ENCODE measurements around the gene ZNF324.

DNA sequence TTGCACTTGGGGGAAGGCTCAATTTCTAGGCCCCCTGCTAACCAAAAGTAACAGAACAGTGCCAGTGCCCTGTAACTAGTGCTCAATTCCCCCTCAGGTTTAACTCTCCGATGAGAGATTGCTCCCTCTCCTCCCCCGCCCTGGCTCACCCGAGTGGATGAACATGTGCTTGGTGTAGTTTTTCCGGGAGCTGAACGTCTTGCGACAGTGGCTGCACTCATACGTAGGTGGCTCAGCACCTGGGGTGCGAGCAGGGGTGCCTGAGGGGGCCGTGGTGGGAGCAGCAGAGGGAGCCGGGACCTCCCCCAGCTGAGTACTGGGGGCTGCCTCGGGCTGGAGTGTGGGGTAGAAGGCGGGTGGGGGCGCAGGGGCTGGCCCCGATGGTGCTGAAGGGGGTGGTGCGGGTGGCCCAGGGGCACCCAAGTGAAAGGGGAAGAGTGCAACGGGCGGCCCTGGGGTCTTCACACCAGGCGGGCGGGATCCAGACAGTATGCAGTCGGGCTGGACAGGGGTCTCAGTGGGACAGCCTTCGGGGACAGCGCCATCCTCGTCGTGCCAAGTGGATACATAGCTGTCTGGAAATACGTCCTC lies 49.5 kb downstream of the ZNF324 start:
- TF ChIP-seq TCF4 (CRISPR knock-in tag; IDR thresholded peaks at IDR 0.05; ENCODE audit: borderline replicate concordance) (no peak), ZNF565 (CRISPR knock-in tag; conservative IDR thresholded peaks at IDR 0.05; ENCODE audit: low read depth) (no peak), ZFP30 (CRISPR knock-in tag; IDR thresholded peaks at IDR 0.05) (no peak), CSDC2 (CRISPR knock-in tag; IDR thresholded peaks at IDR 0.05) (no peak), ISL1 (CRISPR knock-in tag; IDR thresholded peaks at IDR 0.05) (no peak), ESRRG (CRISPR knock-in tag; IDR thresholded peaks at IDR 0.05) (no peak), ZFP3 (CRISPR knock-in tag; IDR thresholded peaks at IDR 0.05) (no peak), BACH2 (CRISPR knock-in tag; IDR thresholded peaks at IDR 0.05; ENCODE audit: borderline replicate concordance) (no peak), RARB (CRISPR knock-in tag; IDR thresholded peaks at IDR 0.05) (no peak), ARNTL (CRISPR knock-in tag; IDR thresholded peaks at IDR 0.05; ENCODE audit: borderline replicate concordance, low read depth) (no peak)
- TF ChIP-seq, protein P1, sequence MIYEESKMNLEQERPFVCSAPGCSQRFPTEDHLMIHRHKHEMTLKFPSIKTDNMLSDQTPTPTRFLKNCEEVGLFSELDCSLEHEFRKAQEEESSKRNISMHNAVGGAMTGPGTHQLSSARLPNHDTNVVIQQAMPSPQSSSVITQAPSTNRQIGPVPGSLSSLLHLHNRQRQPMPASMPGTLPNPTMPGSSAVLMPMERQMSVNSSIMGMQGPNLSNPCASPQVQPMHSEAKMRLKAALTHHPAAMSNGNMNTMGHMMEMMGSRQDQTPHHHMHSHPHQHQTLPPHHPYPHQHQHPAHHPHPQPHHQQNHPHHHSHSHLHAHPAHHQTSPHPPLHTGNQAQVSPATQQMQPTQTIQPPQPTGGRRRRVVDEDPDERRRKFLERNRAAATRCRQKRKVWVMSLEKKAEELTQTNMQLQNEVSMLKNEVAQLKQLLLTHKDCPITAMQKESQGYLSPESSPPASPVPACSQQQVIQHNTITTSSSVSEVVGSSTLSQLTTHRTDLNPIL (CRISPR knock-in tag; IDR thresholded peaks at IDR 0.05; ENCODE audit: low read depth) = no peak
- TF ChIP-seq, protein P2, sequence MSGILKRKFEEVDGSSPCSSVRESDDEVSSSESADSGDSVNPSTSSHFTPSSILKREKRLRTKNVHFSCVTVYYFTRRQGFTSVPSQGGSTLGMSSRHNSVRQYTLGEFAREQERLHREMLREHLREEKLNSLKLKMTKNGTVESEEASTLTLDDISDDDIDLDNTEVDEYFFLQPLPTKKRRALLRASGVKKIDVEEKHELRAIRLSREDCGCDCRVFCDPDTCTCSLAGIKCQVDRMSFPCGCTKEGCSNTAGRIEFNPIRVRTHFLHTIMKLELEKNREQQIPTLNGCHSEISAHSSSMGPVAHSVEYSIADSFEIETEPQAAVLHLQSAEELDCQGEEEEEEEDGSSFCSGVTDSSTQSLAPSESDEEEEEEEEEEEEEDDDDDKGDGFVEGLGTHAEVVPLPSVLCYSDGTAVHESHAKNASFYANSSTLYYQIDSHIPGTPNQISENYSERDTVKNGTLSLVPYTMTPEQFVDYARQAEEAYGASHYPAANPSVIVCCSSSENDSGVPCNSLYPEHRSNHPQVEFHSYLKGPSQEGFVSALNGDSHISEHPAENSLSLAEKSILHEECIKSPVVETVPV (CRISPR knock-in tag; IDR thresholded peaks at IDR 0.05) = no peak
- TF ChIP-seq, protein P3, sequence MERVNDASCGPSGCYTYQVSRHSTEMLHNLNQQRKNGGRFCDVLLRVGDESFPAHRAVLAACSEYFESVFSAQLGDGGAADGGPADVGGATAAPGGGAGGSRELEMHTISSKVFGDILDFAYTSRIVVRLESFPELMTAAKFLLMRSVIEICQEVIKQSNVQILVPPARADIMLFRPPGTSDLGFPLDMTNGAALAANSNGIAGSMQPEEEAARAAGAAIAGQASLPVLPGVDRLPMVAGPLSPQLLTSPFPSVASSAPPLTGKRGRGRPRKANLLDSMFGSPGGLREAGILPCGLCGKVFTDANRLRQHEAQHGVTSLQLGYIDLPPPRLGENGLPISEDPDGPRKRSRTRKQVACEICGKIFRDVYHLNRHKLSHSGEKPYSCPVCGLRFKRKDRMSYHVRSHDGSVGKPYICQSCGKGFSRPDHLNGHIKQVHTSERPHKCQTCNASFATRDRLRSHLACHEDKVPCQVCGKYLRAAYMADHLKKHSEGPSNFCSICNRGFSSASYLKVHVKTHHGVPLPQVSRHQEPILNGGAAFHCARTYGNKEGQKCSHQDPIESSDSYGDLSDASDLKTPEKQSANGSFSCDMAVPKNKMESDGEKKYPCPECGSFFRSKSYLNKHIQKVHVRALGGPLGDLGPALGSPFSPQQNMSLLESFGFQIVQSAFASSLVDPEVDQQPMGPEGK (CRISPR knock-in tag; IDR thresholded peaks at IDR 0.05; ENCODE audit: borderline replicate concordance) = no peak
